Measurements from ENCODE around the gene PPA2. TPM values are rescaled to one million over a fixed set of nuclear protein-coding genes. Genes with fewer than 3 reads are reported as not detected.
"Not testable (repeated sequence)": the region's sequence is repeated elsewhere in the genome, so short reads cannot be mapped to it uniquely, and the experiment has no call there.

The PPA2 gene
- total and polyA plus RNA-seq, 8 donors, result 10.5 to 473 (median 85.4) TPM

- intact Hi-C loops (cut with DNase I; ENCODE audit: low total_unique reads), result no loop called here
- WGBS, 5 donors, result 88 to 94% (median 90%) methylated on average over 15 of the region's 15 CpGs
- no peak overlapping the region for H3K4me3 ChIP-seq
- no peak for DNase-seq
- no peaks in the 10 kb centered on the region for H3K27me3 ChIP-seq
- H3K36me3 ChIP-seq, result peaks cover 10 to 39% (median 33%) of the 10 kb centered on the region in 4 donors
- H3K9me3 ChIP-seq, result peaks cover 0 to 12% (median 0%) of the 10 kb centered on the region in 4 donors
- TF ChIP-seq POLR2AphosphoS5 (IDR thresholded peaks at IDR 0.05), result no peak
- H3K27ac ChIP-seq, result no peak overlapping the region
- H3K4me1 ChIP-seq, result no peaks in the 10 kb centered on the region
These were observed 59.5 kb downstream of the PPA2 start for GRCh38 chr4:105414316-105414715.

GRCh38 chr4:105409135-105409534 lies 64.7 kb downstream of the PPA2 start:
- not testable (repeated sequence) for DNase-seq
- WGBS, 5 donors, result 94 to 96% (median 95%) methylated on average over 8 of the region's 8 CpGs

GRCh38 chr4:105400901-105401677 lies 72.8 kb downstream of the PPA2 start:
- Histone ChIP-seq H3K9me3 (peaks cover 0 to 9% (median 4%) of the 10 kb centered on the region in 4 donors), H3K4me3 (no peak overlapping the region), H3K36me3 (peaks cover 0 to 31% (median 24%) of the 10 kb centered on the region in 4 donors), H3K27me3 (no peaks in the 10 kb centered on the region), H3K4me1 (no peaks in the 10 kb centered on the region), H3K27ac (no peak overlapping the region)
- TF ChIP-seq POLR2A (IDR thresholded peaks at IDR 0.05) (no peak), POLR2AphosphoS5 (IDR thresholded peaks at IDR 0.05) (no peak), EP300 (IDR thresholded peaks at IDR 0.05) (no peak), CTCF (IDR thresholded peaks at IDR 0.05) (no peak)
- intact Hi-C loops (cut with DNase I; ENCODE audit: low total_unique reads), result no loop called here
- no peak for DNase-seq
- WGBS, 5 donors, result 69 to 82% (median 73%) methylated on average over 1 of the region's 1 CpG

More at GRCh38 chr4:105409135-105409534, 64.7 kb downstream of the PPA2 start:
- intact Hi-C loops (cut with DNase I; ENCODE audit: low total_unique reads); H3K27me3 ChIP-seq; H3K4me3 ChIP-seq; H3K27ac ChIP-seq; H3K4me1 ChIP-seq: not testable (repeated sequence)
- H3K9me3 ChIP-seq, result peaks cover 0 to 19% (median 4%) of the 10 kb centered on the region in 4 donors
- H3K36me3 ChIP-seq, result peaks cover 5 to 34% (median 22%) of the 10 kb centered on the region in 4 donors

- peaks cover 0 to 4% (median 2%) of the 10 kb centered on the region in 4 donors for H3K9me3 ChIP-seq
- DNase-seq, result no peak
- WGBS, 5 donors, result 83 to 93% (median 89%) methylated on average over 2 of the region's 2 CpGs
- no peaks in the 10 kb centered on the region for H3K4me1 ChIP-seq
- intact Hi-C loops (cut with DNase I; ENCODE audit: low total_unique reads), result no loop called here
- H3K27me3 ChIP-seq, result no peaks in the 10 kb centered on the region
- H3K36me3 ChIP-seq, result peaks cover under 1 to 36% (median 21%) of the 10 kb centered on the region in 4 donors
- TF ChIP-seq POLR2AphosphoS5 (IDR thresholded peaks at IDR 0.05), result no peak
- no peak for TF ChIP-seq CTCF (IDR thresholded peaks at IDR 0.05)
- no peak for TF ChIP-seq POLR2A (IDR thresholded peaks at IDR 0.05)
- no peak for TF ChIP-seq EP300 (IDR thresholded peaks at IDR 0.05)
- no peak overlapping the region for H3K4me3 ChIP-seq
- no peak overlapping the region for H3K27ac ChIP-seq
These were observed 74.2 kb downstream of the PPA2 start for GRCh38 chr4:105399532-105400161.

GRCh38 chr4:105392858-105393257 lies 81.0 kb downstream of the PPA2 start:
- no peaks in the 10 kb centered on the region for H3K27me3 ChIP-seq
- no peak for DNase-seq
- H3K36me3 ChIP-seq, result peaks cover 2 to 58% (median 31%) of the 10 kb centered on the region in 4 donors
- H3K27ac ChIP-seq, result no peak overlapping the region
- TF ChIP-seq EP300 (IDR thresholded peaks at IDR 0.05), result no peak
- no peak for TF ChIP-seq CTCF (IDR thresholded peaks at IDR 0.05)
- no peak for TF ChIP-seq POLR2AphosphoS5 (IDR thresholded peaks at IDR 0.05)
- TF ChIP-seq POLR2A (IDR thresholded peaks at IDR 0.05), result no peak
- no peak overlapping the region for H3K4me3 ChIP-seq
- H3K4me1 ChIP-seq, result no peaks in the 10 kb centered on the region
- WGBS, 5 donors, result 59 to 81% (median 67%) methylated on average over 4 of the region's 4 CpGs
- H3K9me3 ChIP-seq, result no peaks in the 10 kb centered on the region
- intact Hi-C loops (cut with DNase I; ENCODE audit: low total_unique reads), result no loop called here
